Astrocyte (in vitro differentiated cells and primary cell): ENCODE results near the gene UST. TPM values are rescaled to one million over a fixed set of nuclear protein-coding genes. Genes with fewer than 3 reads are reported as not detected.
A peak's percentile ranks its signal among the peaks of the same experiment; 100 is the strongest.

Experiments
- DNase-seq: peaks from one replicate; pipeline ENCODE4 v3.0.0-alpha.2; 2010; ENCODE audit warnings: low read depth
- FAIRE-seq: peaks from 2 replicates; lab custom pipeline; 2011; peaks lifted over from hg19 to GRCh38; lab: Jason Lieb, UNC
- H2AFZ ChIP-seq: 2 replicates; pipeline ENCODE4 v1.6.0; 2012; ENCODE audit warnings: low read depth, low read length, inconsistent platforms
- H3K27ac ChIP-seq: 2 replicates; pipeline ENCODE4 v1.5.1; 2011; ENCODE audit warnings: low read depth, low read length, inconsistent platforms
- H3K27me3 ChIP-seq: 2 replicates; pipeline ENCODE4 v1.6.0; 2011; ENCODE audit warnings: low read length, inconsistent platforms; ENCODE audit not compliant: insufficient read depth
- H3K36me3 ChIP-seq: 2 replicates; pipeline ENCODE4 v1.5.1; 2011; ENCODE audit warnings: low read length, inconsistent platforms; ENCODE audit not compliant: insufficient read depth
- H3K4me1 ChIP-seq: 2 replicates; pipeline ENCODE4 v1.5.1; 2011; ENCODE audit warnings: low read length, inconsistent platforms; ENCODE audit not compliant: insufficient read depth
- H3K4me2 ChIP-seq: 2 replicates; pipeline ENCODE4 v1.6.0; 2012; ENCODE audit warnings: low read length, inconsistent platforms
- H3K4me3 ChIP-seq: 2 replicates; pipeline ENCODE4 v1.5.1; 2011; ENCODE audit warnings: low read depth, mild to moderate bottlenecking, low read length, inconsistent platforms; ENCODE audit not compliant: insufficient read depth
- H3K79me2 ChIP-seq: 2 replicates; pipeline ENCODE4 v1.6.0; 2012; ENCODE audit warnings: mild to moderate bottlenecking, low read length, inconsistent platforms; ENCODE audit not compliant: insufficient read depth
- H3K9ac ChIP-seq: 2 replicates; pipeline ENCODE4 v1.6.0; 2012; ENCODE audit warnings: mild to moderate bottlenecking, low read length, inconsistent platforms
- H3K9me3 ChIP-seq: 2 replicates; pipeline ENCODE4 v1.5.1; 2012; ENCODE audit warnings: low read depth, mild to moderate bottlenecking, low read length, inconsistent platforms; ENCODE audit not compliant: insufficient read depth
- H4K20me1 ChIP-seq: 2 replicates; pipeline ENCODE4 v1.6.0; 2012; ENCODE audit warnings: low read length, inconsistent platforms; ENCODE audit not compliant: insufficient read depth
- H3K27ac Mint-ChIP-seq: one replicate; pipeline ENCODE4 v1.8.0; 2021; ENCODE audit warnings: mild to moderate bottlenecking, mixed read lengths; ENCODE audit not compliant: unreplicated experiment
- H3K27me3 Mint-ChIP-seq: one replicate; pipeline ENCODE4 v1.8.0; 2021; ENCODE audit warnings: low read depth, mixed read lengths; ENCODE audit not compliant: unreplicated experiment
- H3K36me3 Mint-ChIP-seq: one replicate; pipeline ENCODE4 v1.8.0; 2021; ENCODE audit warnings: low read depth, mixed read lengths; ENCODE audit not compliant: unreplicated experiment
- H3K4me1 Mint-ChIP-seq: one replicate; pipeline ENCODE4 v1.8.0; 2021; ENCODE audit warnings: low read depth, mixed read lengths; ENCODE audit not compliant: unreplicated experiment
- H3K4me3 Mint-ChIP-seq: one replicate; pipeline ENCODE4 v1.8.0; 2021; ENCODE audit warnings: mild to moderate bottlenecking, moderate library complexity, mixed read lengths; ENCODE audit not compliant: unreplicated experiment
- H3K9me3 Mint-ChIP-seq: one replicate; pipeline ENCODE4 v1.8.0; 2021; ENCODE audit warnings: mild to moderate bottlenecking, mixed read lengths; ENCODE audit not compliant: unreplicated experiment
- EZH2 ChIP-seq: IDR thresholded peaks from 2 replicates; pipeline ENCODE4 v1.6.1; 2012; ENCODE audit warnings: mild to moderate bottlenecking, low read length, inconsistent platforms; ENCODE audit not compliant: insufficient read depth
- total RNA-seq: library from RNA; stranded (reverse); gene quantifications from 2 replicates; pipeline ENCODE4 v1.2.1, GENCODE V29; 2021
- TF ChIP-seq, protein P1 (sequence below): IDR thresholded peaks from 2 replicates; pipeline ENCODE4 v1.5.1; 2011; ENCODE audit warnings: low read depth, mild to moderate bottlenecking, inconsistent platforms, low read length, moderate library complexity; ENCODE audit not compliant: insufficient read depth

The UST gene
- total RNA-seq, 1 donor from 2014 or later: 15.3 TPM

- no peaks in the 10 kb centered on the region for H3K27me3 Mint-ChIP-seq
- TF ChIP-seq, protein P1, sequence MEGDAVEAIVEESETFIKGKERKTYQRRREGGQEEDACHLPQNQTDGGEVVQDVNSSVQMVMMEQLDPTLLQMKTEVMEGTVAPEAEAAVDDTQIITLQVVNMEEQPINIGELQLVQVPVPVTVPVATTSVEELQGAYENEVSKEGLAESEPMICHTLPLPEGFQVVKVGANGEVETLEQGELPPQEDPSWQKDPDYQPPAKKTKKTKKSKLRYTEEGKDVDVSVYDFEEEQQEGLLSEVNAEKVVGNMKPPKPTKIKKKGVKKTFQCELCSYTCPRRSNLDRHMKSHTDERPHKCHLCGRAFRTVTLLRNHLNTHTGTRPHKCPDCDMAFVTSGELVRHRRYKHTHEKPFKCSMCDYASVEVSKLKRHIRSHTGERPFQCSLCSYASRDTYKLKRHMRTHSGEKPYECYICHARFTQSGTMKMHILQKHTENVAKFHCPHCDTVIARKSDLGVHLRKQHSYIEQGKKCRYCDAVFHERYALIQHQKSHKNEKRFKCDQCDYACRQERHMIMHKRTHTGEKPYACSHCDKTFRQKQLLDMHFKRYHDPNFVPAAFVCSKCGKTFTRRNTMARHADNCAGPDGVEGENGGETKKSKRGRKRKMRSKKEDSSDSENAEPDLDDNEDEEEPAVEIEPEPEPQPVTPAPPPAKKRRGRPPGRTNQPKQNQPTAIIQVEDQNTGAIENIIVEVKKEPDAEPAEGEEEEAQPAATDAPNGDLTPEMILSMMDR: no peak
- TF ChIP-seq EZH2: no peak
- H3K9ac ChIP-seq: no peak overlapping the region
- peaks cover 17% of the 10 kb centered on the region for H4K20me1 ChIP-seq
- H3K4me3 ChIP-seq: no peak overlapping the region
- DNase-seq (no peak), FAIRE-seq (no peak)
- no peaks in the 10 kb centered on the region for H3K9me3 Mint-ChIP-seq
- H3K27ac Mint-ChIP-seq: peak overlapping the region; percentile 68
- H3K27ac ChIP-seq: no peak overlapping the region
- H3K36me3 ChIP-seq: no peaks in the 10 kb centered on the region
- H3K4me1 Mint-ChIP-seq: peaks cover 37% of the 10 kb centered on the region
- no peaks in the 10 kb centered on the region for H3K36me3 Mint-ChIP-seq
- H3K27me3 ChIP-seq: no peaks in the 10 kb centered on the region
- H3K79me2 ChIP-seq: peaks cover 31% of the 10 kb centered on the region
- no peak overlapping the region for H2AFZ ChIP-seq
- H3K9me3 ChIP-seq: no peaks in the 10 kb centered on the region
- H3K4me3 Mint-ChIP-seq: no peak overlapping the region
- H3K4me2 ChIP-seq: no peak overlapping the region
- peaks cover 22% of the 10 kb centered on the region for H3K4me1 ChIP-seq
These were observed 11.2 kb downstream of the UST start for GRCh38 chr6:148757944-148758480.

DNA sequence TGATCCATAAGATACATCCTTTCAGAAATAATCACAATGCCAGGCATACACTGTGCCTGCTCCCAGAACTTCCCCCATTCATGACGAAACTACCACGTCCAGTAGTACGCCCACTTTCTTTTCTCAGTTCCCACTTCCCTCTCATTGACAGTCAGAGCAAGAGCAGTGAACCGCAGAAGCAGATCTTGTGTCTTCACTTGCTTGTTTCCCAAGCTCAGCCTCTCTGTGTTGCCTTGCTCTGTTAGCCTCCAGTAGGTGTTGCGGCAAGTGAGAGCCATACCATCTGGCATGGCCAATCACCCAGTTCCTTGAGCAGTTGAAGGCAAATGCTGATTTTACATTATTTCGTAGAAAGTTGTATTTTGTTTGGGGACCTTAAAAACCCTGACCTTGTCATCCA lies 11.7 kb downstream of the UST start:
- H3K36me3 ChIP-seq: no peaks in the 10 kb centered on the region
- H3K4me2 ChIP-seq: no peak overlapping the region
- no peak overlapping the region for H3K9ac ChIP-seq
- TF ChIP-seq EZH2: no peak
- TF ChIP-seq, protein P1: no peak
- Mint-ChIP-seq H3K4me3 (no peak overlapping the region), H3K9me3 (peaks cover 1% of the 10 kb centered on the region), H3K27me3 (no peaks in the 10 kb centered on the region), H3K4me1 (peaks cover 39% of the 10 kb centered on the region), H3K27ac (no peak overlapping the region), H3K36me3 (peaks cover 2% of the 10 kb centered on the region)
- H3K27ac ChIP-seq: no peak overlapping the region
- DNase-seq (no peak), FAIRE-seq (no peak)
- no peaks in the 10 kb centered on the region for H3K9me3 ChIP-seq
- no peaks in the 10 kb centered on the region for H3K27me3 ChIP-seq
- H3K79me2 ChIP-seq: peaks cover 30% of the 10 kb centered on the region
- H3K4me1 ChIP-seq: peaks cover 22% of the 10 kb centered on the region
- H2AFZ ChIP-seq: no peak overlapping the region
- no peak overlapping the region for H3K4me3 ChIP-seq
- peaks cover 17% of the 10 kb centered on the region for H4K20me1 ChIP-seq

- H2AFZ ChIP-seq: no peak overlapping the region
- peak overlapping the region; percentile 85 for H3K4me2 ChIP-seq
- peak overlapping the region; percentile 97 for H3K27ac Mint-ChIP-seq
- H4K20me1 ChIP-seq: peaks cover 17% of the 10 kb centered on the region
- DNase-seq (no peak), FAIRE-seq (peak; percentile 43)
- H3K79me2 ChIP-seq: peaks cover 23% of the 10 kb centered on the region
- no peak overlapping the region for H3K27ac ChIP-seq
- no peak overlapping the region for H3K4me3 Mint-ChIP-seq
- H3K36me3 Mint-ChIP-seq: peaks cover 2% of the 10 kb centered on the region
- no peaks in the 10 kb centered on the region for H3K27me3 ChIP-seq
- TF ChIP-seq, protein P1: no peak
- TF ChIP-seq EZH2: no peak
- no peak overlapping the region for H3K9ac ChIP-seq
- H3K9me3 Mint-ChIP-seq: peaks cover 1% of the 10 kb centered on the region
- peaks cover 39% of the 10 kb centered on the region for H3K4me1 Mint-ChIP-seq
- no peaks in the 10 kb centered on the region for H3K36me3 ChIP-seq
- no peaks in the 10 kb centered on the region for H3K9me3 ChIP-seq
- no peak overlapping the region for H3K4me3 ChIP-seq
- H3K4me1 ChIP-seq: peaks cover 22% of the 10 kb centered on the region
- no peaks in the 10 kb centered on the region for H3K27me3 Mint-ChIP-seq
These were observed 13.4 kb downstream of the UST start for GRCh38 chr6:148760258-148760534.
